Peyer's patch (tissue), 4 donors: Measurements from ENCODE around the gene FSTL5. TPM values are rescaled to one million over a fixed set of nuclear protein-coding genes. Genes with fewer than 3 reads are reported as not detected.

Experiments used
- DNase-seq, 3 donors: peaks; one replicate each; pipeline ENCODE4 v3.0.0-alpha.2; 2017 to 2019
- H3K27ac ChIP-seq, 4 donors: fragments of 200-600 bp; sonication (generic); one replicate each; pipeline ENCODE4 v1.5.1; 2016 to 2019
- H3K27me3 ChIP-seq, 2 donors: fragments of 200-600 bp; sonication (generic); one replicate each; pipeline ENCODE4 v1.5.1; 2019
- H3K36me3 ChIP-seq, 3 donors: fragments of 200-600 bp; sonication (generic); one replicate each; pipeline ENCODE4 v1.5.1; 2016 to 2019
- H3K4me1 ChIP-seq, 4 donors: fragments of 200-600 bp; sonication (generic); one replicate each; pipeline ENCODE4 v1.5.1; 2016 to 2019
- H3K4me3 ChIP-seq, 4 donors: fragments of 200-600 bp; sonication (generic); 1 replicate in 3 of 4; 2 replicates in 1 of 4; pipeline ENCODE4 v1.5.1; 2016 to 2019; ENCODE audit warnings: mild to moderate bottlenecking in 1 of 4
- H3K9me3 ChIP-seq, 4 donors: fragments of 200-600 bp; sonication (generic); one replicate each; pipeline ENCODE4 v1.5.1; 2016 to 2019; ENCODE audit warnings: mild to moderate bottlenecking in 1 of 4
- CTCF ChIP-seq, 6 experiments: fragments of 450-650 bp in 4 of 6; fragments of 200-600 bp in 2 of 6; sonication (generic) in 1 of 6; IDR thresholded peaks; one replicate each; pipeline ENCODE4 v1.5.1; 2017 to 2019; ENCODE audit warnings: antibody characterized with exemption in 6 of 6, mild to moderate bottlenecking in 3 of 6, moderate library complexity in 1 of 6
- POLR2A ChIP-seq, 2 donors: fragments of 450-650 bp; IDR thresholded peaks; one replicate each; pipeline ENCODE4 v1.5.1; 2017; ENCODE audit warnings: antibody characterized with exemption in 2 of 2, mild to moderate bottlenecking in 2 of 2, moderate library complexity in 2 of 2
- total RNA-seq, 4 donors: library from RNA; depleted of rRNA; stranded (reverse); fragments of >200 nt; gene quantifications; one replicate each; pipeline ENCODE4 v1.1.0, GENCODE V29; 2016

Gene FSTL5
- total RNA-seq, 4 donors from 2014 or later, result 1.7 TPM; not detected in 3

- Histone ChIP-seq H3K27ac (no peak overlapping the region), H3K9me3 (no peaks in the 10 kb centered on the region), H3K36me3 (no peaks in the 10 kb centered on the region), H3K4me3 (no peak overlapping the region), H3K27me3 (no peaks in the 10 kb centered on the region), H3K4me1 (no peaks in the 10 kb centered on the region)
- TF ChIP-seq CTCF (IDR thresholded peaks at IDR 0.05), result no peak
- no peak for TF ChIP-seq POLR2A (IDR thresholded peaks at IDR 0.05)
- no peak for DNase-seq
Observed at GRCh38 chr4:161714931-161715330, 448.9 kb downstream of the FSTL5 start.

- no peak overlapping the region for H3K27ac ChIP-seq
- DNase-seq, result no peak
- no peak overlapping the region for H3K4me3 ChIP-seq
Observed at GRCh38 chr4:161714022-161714751, 449.6 kb downstream of the FSTL5 start.

GRCh38 chr4:161704653-161705052, 459.1 kb downstream of the FSTL5 start:
- H3K36me3 ChIP-seq, result no peaks in the 10 kb centered on the region
- no peak overlapping the region for H3K27ac ChIP-seq
- TF ChIP-seq CTCF (IDR thresholded peaks at IDR 0.05), result no peak
- TF ChIP-seq POLR2A (IDR thresholded peaks at IDR 0.05), result no peak
- DNase-seq, result no peak
- H3K27me3 ChIP-seq, result no peaks in the 10 kb centered on the region
- H3K4me1 ChIP-seq, result no peaks in the 10 kb centered on the region
- no peak overlapping the region for H3K4me3 ChIP-seq
- H3K9me3 ChIP-seq, result no peaks in the 10 kb centered on the region

More at GRCh38 chr4:161714022-161714751, 449.6 kb downstream of the FSTL5 start:
- H3K36me3 ChIP-seq, result no peaks in the 10 kb centered on the region
- H3K4me1 ChIP-seq, result no peaks in the 10 kb centered on the region
- H3K9me3 ChIP-seq, result no peaks in the 10 kb centered on the region
- no peaks in the 10 kb centered on the region for H3K27me3 ChIP-seq
- TF ChIP-seq POLR2A (IDR thresholded peaks at IDR 0.05), result no peak
- TF ChIP-seq CTCF (IDR thresholded peaks at IDR 0.05), result no peak

- Histone ChIP-seq H3K27ac (no peak overlapping the region), H3K4me1 (no peaks in the 10 kb centered on the region), H3K27me3 (no peaks in the 10 kb centered on the region), H3K9me3 (no peaks in the 10 kb centered on the region), H3K4me3 (no peak overlapping the region), H3K36me3 (no peaks in the 10 kb centered on the region)
- DNase-seq, result no peak
- no peak for TF ChIP-seq POLR2A (IDR thresholded peaks at IDR 0.05)
- no peak for TF ChIP-seq CTCF (IDR thresholded peaks at IDR 0.05)
Observed at GRCh38 chr4:161704040-161704439, 459.8 kb downstream of the FSTL5 start.

- no peaks in the 10 kb centered on the region for H3K9me3 ChIP-seq
- TF ChIP-seq POLR2A (IDR thresholded peaks at IDR 0.05) (no peak), CTCF (IDR thresholded peaks at IDR 0.05) (no peak)
Observed at GRCh38 chr4:161702287-161702686, 461.5 kb downstream of the FSTL5 start.

More at GRCh38 chr4:161702287-161702686, 461.5 kb downstream of the FSTL5 start:
- Histone ChIP-seq H3K4me3 (no peak overlapping the region), H3K27me3 (no peaks in the 10 kb centered on the region), H3K4me1 (no peaks in the 10 kb centered on the region), H3K36me3 (no peaks in the 10 kb centered on the region), H3K27ac (no peak overlapping the region)
- DNase-seq, result no peak
